Effector CD8-positive, alpha-beta T cell (primary cell): ENCODE measurements around the gene FRY.

Experiments used
- DNase-seq: peaks from one replicate; lab custom pipeline; 2025; lab: John Stamatoyannopoulos, UW

The FRY gene

GRCh38 chr13:32174366-32174765 lies 142.8 kb downstream of the FRY start:
- no peak for DNase-seq

GRCh38 chr13:32175307-32175706 lies 143.7 kb downstream of the FRY start:
- no peak for DNase-seq

GRCh38 chr13:32175943-32176342 lies 144.4 kb downstream of the FRY start:
- no peak for DNase-seq

GRCh38 chr13:32176696-32177095 lies 145.1 kb downstream of the FRY start:
- no peak for DNase-seq

GRCh38 chr13:32178763-32179162 lies 147.2 kb downstream of the FRY start:
- DNase-seq, result no peak

GRCh38 chr13:32179708-32180107 lies 148.1 kb downstream of the FRY start:
- DNase-seq, result no peak

- DNase-seq, result no peak
Measured at GRCh38 chr13:32187651-32188050, 156.1 kb downstream of the FRY start.

- DNase-seq, result no peak
Measured at GRCh38 chr13:32191452-32191998, 160.0 kb downstream of the FRY start.

GRCh38 chr13:32195713-32196112 lies 164.1 kb downstream of the FRY start:
- no peak for DNase-seq

GRCh38 chr13:32199168-32199567 lies 167.6 kb downstream of the FRY start:
- DNase-seq, result no peak

- no peak for DNase-seq
Measured at GRCh38 chr13:32200741-32201140, 169.2 kb downstream of the FRY start.

- DNase-seq, result no peak
Measured at GRCh38 chr13:32201809-32202208, 170.2 kb downstream of the FRY start.

GRCh38 chr13:32202268-32202667 lies 170.7 kb downstream of the FRY start:
- no peak for DNase-seq

GRCh38 chr13:32203221-32203620 lies 171.6 kb downstream of the FRY start:
- DNase-seq, result no peak

- no peak for DNase-seq
Measured at GRCh38 chr13:32203736-32204135, 172.2 kb downstream of the FRY start.

- no peak for DNase-seq
Measured at GRCh38 chr13:32205431-32206096, 174.0 kb downstream of the FRY start.

- no peak for DNase-seq
Measured at GRCh38 chr13:32206097-32206740, 174.6 kb downstream of the FRY start.

GRCh38 chr13:32208860-32209259 lies 177.3 kb downstream of the FRY start:
- DNase-seq, result no peak

- no peak for DNase-seq
Measured at GRCh38 chr13:32209652-32210051, 178.1 kb downstream of the FRY start.

- no peak for DNase-seq
Measured at GRCh38 chr13:32210101-32210500, 178.5 kb downstream of the FRY start.

GRCh38 chr13:32211813-32212212 lies 180.2 kb downstream of the FRY start:
- no peak for DNase-seq

- DNase-seq, result no peak
Measured at GRCh38 chr13:32212421-32212820, 180.8 kb downstream of the FRY start.

- DNase-seq, result no peak
Measured at GRCh38 chr13:32213626-32214025, 182.1 kb downstream of the FRY start.

- DNase-seq, result no peak
Measured at GRCh38 chr13:32214071-32214470, 182.5 kb downstream of the FRY start.
